Dermis blood vessel endothelial cell (primary cell): ENCODE data around the gene STAG1. TPM values are rescaled to one million over a fixed set of nuclear protein-coding genes. Genes with fewer than 3 reads are reported as not detected.
"Not testable (repeated sequence)": the region's sequence is repeated elsewhere in the genome, so short reads cannot be mapped to it uniquely, and the experiment has no call there.

Experiments used
- DNase-seq: peaks from one replicate; pipeline ENCODE4 v3.0.0; 2010
- total RNA-seq: library from RNA; depleted of rRNA; stranded (reverse); fragments of >200 nt; gene quantifications from 2 replicates; pipeline ENCODE4 v1.2.3, GENCODE V29; 2014

Gene STAG1
- total RNA-seq, 1 donor from 2014 or later = 45.8 TPM

GRCh38 chr3:136385457-136385856 is 366.7 kb downstream of the STAG1 start:
- no peak for DNase-seq

- no peak for DNase-seq
Measured at GRCh38 chr3:136381051-136381450, 371.1 kb downstream of the STAG1 start.

DNA sequence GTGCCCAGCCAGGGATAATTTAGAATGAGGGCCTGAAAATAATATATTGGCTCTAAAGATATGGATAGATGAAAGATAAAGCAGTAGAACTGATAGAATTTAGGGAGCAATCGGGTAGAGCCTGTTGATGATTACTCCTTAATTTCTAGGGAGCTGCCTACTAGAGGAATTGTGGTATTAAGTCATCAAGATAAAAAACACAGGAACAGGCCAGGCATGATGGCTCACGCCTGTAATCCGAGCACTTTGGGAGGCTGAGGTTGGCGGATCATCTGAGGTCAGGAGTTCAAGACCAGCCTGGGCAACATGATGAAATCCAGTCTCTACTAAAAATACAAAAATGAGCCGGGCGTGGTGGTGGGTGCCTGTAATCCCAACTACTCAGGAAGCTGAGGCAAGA is 371.6 kb downstream of the STAG1 start:
- DNase-seq = no peak

GRCh38 chr3:136378011-136378410 is 374.2 kb downstream of the STAG1 start:
- no peak for DNase-seq

GRCh38 chr3:136377508-136377907 is 374.7 kb downstream of the STAG1 start:
- no peak for DNase-seq

GRCh38 chr3:136375800-136376199 is 376.4 kb downstream of the STAG1 start:
- not testable (repeated sequence) for DNase-seq

GRCh38 chr3:136366289-136366688 is 385.9 kb downstream of the STAG1 start:
- no peak for DNase-seq

- no peak for DNase-seq
Measured at GRCh38 chr3:136353461-136353860, 398.7 kb downstream of the STAG1 start.

DNA sequence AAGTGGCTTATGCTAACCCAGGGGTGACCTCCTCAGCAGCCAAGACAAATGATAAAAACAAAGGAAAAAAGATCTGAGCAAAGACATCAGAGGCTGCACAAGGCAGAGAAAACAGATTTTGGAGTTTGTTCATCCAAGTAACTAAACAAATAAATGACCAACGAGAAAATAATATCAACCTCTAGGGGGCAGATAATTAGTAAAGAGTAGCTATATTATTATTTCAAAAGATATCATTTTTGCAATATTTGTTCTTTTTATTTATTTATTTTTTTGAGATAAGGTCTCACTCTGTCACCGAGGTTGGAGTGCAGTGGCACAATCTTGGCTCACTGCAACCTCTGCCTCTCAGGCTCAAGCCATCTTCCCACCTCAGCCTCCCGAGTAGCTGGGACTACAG is 400.3 kb downstream of the STAG1 start:
- peak; percentile 13 for DNase-seq

DNA sequence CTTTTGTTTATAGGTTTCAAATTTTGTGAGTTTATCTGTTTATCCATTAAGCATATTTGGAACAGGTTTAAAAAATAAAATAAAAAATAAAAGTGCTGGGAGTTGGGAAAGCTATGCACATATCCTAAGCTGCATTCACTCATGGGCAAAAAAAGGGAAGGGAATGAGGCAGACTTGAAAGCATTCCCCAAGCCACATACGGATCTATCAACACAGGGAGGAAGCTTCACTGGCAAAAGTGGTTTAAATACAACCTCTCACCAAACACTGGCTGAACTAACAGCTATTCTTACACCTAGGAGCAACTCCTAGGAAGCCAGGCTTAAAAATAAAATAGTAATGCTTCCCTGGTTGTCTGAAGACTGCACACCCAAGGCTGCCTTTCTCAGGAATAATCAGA is 400.8 kb downstream of the STAG1 start:
- no peak for DNase-seq

GRCh38 chr3:136350557-136350956 is 401.6 kb downstream of the STAG1 start:
- no peak for DNase-seq

GRCh38 chr3:136350132-136350531 is 402.0 kb downstream of the STAG1 start:
- DNase-seq = no peak

GRCh38 chr3:136346486-136346885 is 405.7 kb downstream of the STAG1 start:
- DNase-seq = no peak

GRCh38 chr3:136343873-136344555 is 408.2 kb downstream of the STAG1 start:
- DNase-seq = peak; percentile 93

DNA sequence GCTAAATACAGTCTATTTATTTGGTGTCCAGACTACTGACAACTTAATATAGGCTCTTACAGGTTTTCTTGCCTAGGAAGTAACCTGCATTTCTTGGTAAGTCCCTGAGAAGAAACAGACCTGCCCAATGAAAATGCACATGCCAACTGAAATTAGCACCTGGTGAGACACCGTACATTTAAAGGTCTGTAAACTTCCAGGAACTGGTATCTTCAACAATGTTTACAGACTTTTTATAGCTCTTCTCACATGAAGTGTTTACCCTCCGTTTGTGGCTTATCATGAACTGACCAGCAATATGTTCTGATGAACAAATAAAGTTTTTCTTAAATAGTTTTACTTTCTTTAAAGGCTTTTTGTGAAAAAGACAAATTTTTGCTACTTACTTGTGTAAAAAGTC is 408.7 kb downstream of the STAG1 start:
- DNase-seq = no peak

GRCh38 chr3:136336329-136337100 is 415.7 kb downstream of the STAG1 start:
- no peak for DNase-seq

DNA sequence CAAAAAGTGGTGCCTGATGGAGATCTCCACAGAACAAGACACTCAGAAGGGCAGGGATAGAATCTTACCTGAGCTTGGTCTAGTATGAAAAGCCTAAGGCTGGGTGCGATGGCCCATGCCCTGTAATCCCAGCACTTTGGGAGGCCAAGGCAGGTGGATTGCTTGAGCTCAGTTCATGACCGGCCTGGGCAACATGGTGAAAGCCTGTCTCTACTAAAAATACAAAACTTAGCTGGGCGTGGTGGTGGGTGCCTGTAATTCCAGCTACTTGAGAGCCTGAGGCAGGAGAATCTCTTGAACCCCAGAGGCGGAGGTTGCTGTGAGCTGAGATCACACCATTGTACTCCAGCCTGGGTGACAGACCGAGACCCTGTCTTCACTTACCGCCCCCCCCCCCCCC is 417.5 kb downstream of the STAG1 start:
- DNase-seq = not testable (repeated sequence)

GRCh38 chr3:136334209-136334608 is 418.0 kb downstream of the STAG1 start:
- DNase-seq = no peak

GRCh38 chr3:136332776-136333175 is 419.4 kb downstream of the STAG1 start:
- no peak for DNase-seq

- DNase-seq = no peak
Measured at GRCh38 chr3:136332302-136332701, 419.9 kb downstream of the STAG1 start.

DNA sequence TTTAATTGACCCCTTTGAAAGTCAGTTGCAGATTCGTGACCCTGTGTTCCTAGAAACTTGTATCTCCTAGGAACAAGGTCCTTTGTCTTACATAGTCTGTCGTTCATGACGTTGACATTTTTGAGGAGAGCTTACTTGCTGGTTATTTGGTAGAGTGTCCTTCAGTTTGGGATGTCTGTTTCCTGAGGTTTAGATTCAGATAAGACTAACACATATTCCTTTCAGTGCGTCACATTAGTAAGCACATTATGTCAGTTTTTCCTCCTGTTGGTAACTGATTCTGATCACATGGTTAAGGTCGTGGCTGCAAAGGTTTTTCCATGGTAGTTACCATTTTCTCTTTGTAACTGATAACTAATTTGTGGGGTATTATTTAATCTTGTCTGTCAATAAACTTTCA is 421.3 kb downstream of the STAG1 start:
- no peak for DNase-seq

DNA sequence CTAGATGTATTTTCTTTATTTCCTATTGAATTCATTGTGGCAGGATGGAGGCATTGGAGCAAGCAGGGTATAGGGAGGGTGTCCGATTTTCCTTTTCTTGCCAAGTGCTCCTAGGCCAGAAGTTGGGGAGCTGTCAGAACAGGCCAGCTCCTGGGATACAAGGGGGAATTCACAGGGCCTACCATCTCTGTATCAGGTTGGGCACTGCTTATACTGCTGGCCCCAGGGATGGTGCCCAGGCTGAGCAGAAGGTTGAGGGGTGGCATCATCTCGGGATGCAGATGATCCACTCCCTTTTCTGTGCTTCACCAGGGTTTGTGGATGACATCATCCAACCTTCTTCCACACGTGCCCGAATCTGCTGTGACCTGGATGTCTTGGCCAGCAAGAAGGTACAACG is 422.6 kb downstream of the STAG1 start:
- no peak for DNase-seq

DNA sequence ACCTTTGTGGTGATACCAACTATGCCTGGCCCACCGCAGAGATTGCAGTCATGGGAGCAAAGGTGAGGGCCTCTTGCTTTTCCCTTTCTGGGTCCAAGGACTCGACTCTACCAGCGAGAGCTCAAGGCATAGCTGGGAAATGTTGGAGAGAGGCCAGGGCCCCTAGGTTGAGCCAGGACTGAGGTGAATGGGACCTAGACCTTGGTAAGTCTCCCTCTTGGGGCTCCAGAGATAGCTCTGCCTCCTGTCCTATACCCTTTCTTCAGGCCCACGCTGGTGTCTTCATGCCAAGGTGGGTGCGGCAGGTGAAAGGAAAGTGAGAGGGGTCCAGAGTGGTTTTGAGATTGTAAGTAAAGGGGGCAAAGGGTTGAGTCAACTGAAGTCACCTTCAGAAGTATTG is 424.5 kb downstream of the STAG1 start:
- no peak for DNase-seq

DNA sequence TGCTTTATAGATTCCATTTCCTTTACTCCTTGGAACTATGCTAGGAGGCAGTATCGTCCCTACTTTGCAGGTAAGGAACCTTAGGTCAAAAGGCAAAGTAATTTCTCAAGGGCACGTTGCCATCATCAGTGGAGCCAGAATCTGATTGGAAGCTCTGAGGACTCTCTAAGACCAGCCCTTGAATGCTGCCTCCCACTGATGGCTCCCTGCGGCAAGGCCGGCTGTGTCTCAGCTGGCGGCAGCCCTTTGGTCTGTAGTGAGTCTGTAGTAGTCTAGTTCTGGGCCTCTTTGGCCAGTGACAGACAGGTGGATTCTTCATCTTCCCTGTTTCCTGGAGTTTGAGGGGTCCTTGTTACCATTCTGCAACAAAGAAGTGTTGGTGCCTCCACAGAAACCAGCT is 425.9 kb downstream of the STAG1 start:
- no peak for DNase-seq
